Mucosa of rectum (tissue), 2 donors: ENCODE data around the gene EDN2.

Experiments used
- H3K27ac ChIP-seq, 2 donors: one replicate each; pipeline ENCODE4 v1.7.0; 2013; ENCODE audit warnings: inconsistent platforms in 2 of 2, low read depth in 2 of 2, low read length in 2 of 2
- H3K27me3 ChIP-seq, 2 donors: one replicate each; pipeline ENCODE4 v1.7.0; 2013; ENCODE audit warnings: low read length in 2 of 2; ENCODE audit not compliant: control insufficient read depth in 2 of 2, insufficient read depth in 2 of 2
- H3K36me3 ChIP-seq, 2 donors: one replicate each; pipeline ENCODE4 v1.7.0; 2013; ENCODE audit warnings: low read length in 2 of 2; ENCODE audit not compliant: control insufficient read depth in 2 of 2, insufficient read depth in 2 of 2
- H3K4me1 ChIP-seq, 2 donors: one replicate each; pipeline ENCODE4 v1.7.0; 2013; ENCODE audit warnings: low read length in 2 of 2, mild to moderate bottlenecking in 1 of 2; ENCODE audit not compliant: control insufficient read depth in 2 of 2, insufficient read depth in 2 of 2
- H3K4me3 ChIP-seq, 2 donors: one replicate each; pipeline ENCODE4 v1.7.0; 2013; ENCODE audit warnings: low read length in 2 of 2
- H3K9ac ChIP-seq, 2 donors: one replicate each; pipeline ENCODE4 v1.7.0; 2013; ENCODE audit warnings: low read length in 2 of 2, low read depth in 1 of 2, mild to moderate bottlenecking in 1 of 2
- H3K9me3 ChIP-seq, 2 donors: one replicate each; pipeline ENCODE4 v1.7.0; 2013; ENCODE audit warnings: low read length in 2 of 2; ENCODE audit not compliant: control insufficient read depth in 2 of 2
- donor health status: healthy.
- donor health status: Normal muscosa, but diverticular disease.

EDN2 gene

DNA sequence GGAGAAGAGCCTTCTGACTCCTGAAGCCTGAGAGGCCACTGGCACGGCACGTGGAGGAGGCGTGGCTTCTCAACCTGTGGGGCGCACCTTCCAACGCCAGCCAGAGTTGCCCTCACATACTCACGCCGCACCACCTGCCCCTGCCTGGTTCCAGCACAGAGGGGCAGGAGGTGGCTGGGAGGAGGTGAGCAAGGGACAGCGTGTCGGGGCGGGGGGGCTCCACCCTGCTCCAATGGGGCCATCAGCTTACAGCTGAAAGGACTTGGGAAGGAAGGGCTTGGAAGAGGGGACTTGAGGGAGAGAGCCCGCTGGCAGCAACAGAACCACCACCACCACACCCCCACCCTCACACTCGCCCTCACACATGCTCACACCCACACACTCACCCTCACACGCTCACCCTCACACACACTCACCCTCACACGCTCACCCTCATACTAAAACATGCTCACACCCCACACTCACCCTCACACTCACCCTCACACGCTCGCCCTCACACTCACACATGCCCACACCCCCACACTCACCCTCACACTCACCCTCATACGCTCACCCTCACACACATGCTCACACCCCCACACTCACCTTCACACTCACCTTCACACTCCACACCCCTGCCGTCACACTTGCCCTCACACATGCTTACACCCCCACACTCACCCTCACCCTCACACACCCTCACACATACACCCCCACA is 41.6 kb upstream of the EDN2 start:
- no peaks in the 10 kb centered on the region for H3K9me3 ChIP-seq
- no peaks in the 10 kb centered on the region for H3K4me1 ChIP-seq
- no peak overlapping the region for H3K27ac ChIP-seq
- H3K27me3 ChIP-seq, result no peaks in the 10 kb centered on the region
- no peak overlapping the region for H3K9ac ChIP-seq
- no peak overlapping the region for H3K4me3 ChIP-seq
- no peaks in the 10 kb centered on the region for H3K36me3 ChIP-seq

DNA sequence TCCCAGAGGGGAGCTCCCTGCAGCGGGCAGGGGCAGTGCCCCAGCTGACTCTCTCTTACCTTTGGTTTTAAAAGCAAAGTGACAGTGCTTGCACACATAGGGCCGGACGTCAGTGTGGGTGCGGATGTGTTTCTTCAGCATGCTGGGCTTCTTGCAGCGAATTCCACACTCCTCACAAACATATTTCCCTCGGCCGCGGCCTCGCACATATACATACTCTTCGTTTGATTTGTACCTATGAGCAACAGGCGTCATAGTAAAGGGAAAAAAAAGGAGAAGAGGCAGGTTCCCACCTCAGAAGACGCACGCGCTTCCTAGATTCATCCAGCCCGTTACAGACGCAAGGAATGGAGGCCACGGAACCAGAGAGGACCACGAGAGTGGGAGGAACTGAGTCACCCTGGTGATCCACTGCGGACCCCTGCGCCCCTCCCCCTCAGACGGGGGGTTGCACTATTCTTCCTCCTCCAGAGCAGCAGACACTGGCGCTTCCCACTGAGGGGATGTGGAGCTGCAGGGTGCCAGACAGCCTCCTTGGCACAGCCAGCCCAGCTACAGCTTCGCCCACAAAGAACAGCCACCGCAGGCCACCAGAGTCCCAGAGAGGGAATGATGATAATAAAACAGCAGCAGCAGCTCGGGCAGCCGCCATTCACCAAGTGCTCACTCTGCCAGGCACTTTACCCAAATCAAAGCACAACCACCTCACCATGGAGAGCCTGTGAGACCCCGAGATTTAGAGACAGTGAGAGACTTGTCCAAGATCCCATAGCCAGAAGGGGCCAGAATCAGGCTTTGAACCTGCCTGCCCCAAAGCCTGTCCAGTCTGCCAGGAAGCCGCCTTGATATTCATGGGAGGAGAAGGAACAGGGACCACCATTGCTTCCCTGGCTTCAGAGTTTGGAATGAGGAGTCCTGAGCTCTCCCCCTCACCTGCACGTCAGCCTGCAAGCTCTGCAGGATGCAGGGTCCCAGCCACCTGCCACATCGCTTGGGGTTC is 40.5 kb upstream of the EDN2 start:
- H3K4me3 ChIP-seq, result no peak overlapping the region
- H3K27me3 ChIP-seq, result no peaks in the 10 kb centered on the region
- H3K9me3 ChIP-seq, result no peaks in the 10 kb centered on the region
- no peak overlapping the region for H3K27ac ChIP-seq
- no peaks in the 10 kb centered on the region for H3K4me1 ChIP-seq
- H3K9ac ChIP-seq, result no peak overlapping the region
- no peaks in the 10 kb centered on the region for H3K36me3 ChIP-seq

DNA sequence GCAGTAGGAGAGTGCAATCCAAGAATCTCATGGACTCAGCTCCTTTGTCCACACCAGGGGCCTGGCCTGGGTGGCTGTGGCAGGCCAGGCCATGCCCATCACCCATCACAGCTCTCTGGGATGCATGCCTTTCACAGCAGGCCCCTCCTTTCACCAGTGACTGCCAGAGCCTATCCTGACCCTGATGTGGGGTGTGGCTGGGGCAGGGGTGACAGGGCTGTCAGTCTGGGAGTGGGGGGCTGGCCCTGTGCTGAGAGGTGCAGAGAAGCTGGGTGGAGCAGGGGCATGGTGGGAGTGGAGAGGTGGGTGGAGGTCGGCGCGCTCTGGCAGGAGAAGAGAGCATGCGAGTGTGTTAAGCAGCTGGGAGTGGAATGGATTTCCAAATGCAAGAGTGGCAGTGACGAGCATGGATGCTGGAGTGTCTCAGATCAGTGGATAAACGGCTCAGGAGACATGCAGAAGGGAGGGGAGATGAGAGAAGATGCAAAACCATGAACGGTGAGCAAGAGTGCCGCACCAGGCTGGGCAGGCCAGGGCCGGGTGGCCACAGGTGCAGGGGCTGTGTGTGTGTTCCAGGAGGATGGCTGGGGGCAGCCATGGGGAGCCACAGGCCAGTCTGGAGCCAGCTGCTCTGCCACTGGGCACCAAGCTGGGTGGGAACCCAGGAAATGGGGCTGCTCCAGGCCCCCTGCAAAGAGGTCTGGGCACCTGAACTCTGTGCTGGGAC is 39.6 kb upstream of the EDN2 start:
- Histone ChIP-seq H3K9ac (no peak overlapping the region), H3K4me3 (no peak overlapping the region), H3K4me1 (no peaks in the 10 kb centered on the region), H3K36me3 (no peaks in the 10 kb centered on the region), H3K27me3 (no peaks in the 10 kb centered on the region), H3K9me3 (no peaks in the 10 kb centered on the region), H3K27ac (no peak overlapping the region)

DNA sequence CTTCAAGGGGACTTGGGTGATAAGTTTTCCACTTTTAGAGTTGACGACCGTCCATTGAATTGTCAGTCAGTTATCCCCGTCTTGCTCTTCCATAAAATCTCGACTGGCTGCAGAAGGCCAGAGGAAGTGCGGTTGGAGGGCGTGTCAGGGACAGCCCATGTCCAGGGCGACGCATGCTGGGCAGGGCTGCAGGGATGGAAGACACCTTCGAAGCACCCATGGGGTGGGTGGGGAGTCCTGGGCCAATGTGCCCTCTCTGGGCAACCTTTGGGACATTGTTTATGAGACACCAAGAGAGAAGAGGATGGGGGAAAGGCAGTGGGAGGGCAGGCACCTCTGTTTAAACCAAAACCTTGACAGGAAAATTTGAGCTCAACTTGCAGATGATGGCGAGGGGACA is 38.6 kb upstream of the EDN2 start:
- no peak overlapping the region for H3K9ac ChIP-seq
- H3K9me3 ChIP-seq, result no peaks in the 10 kb centered on the region
- no peaks in the 10 kb centered on the region for H3K36me3 ChIP-seq
- no peak overlapping the region for H3K4me3 ChIP-seq
- no peaks in the 10 kb centered on the region for H3K4me1 ChIP-seq
- no peaks in the 10 kb centered on the region for H3K27me3 ChIP-seq
- no peak overlapping the region for H3K27ac ChIP-seq

DNA sequence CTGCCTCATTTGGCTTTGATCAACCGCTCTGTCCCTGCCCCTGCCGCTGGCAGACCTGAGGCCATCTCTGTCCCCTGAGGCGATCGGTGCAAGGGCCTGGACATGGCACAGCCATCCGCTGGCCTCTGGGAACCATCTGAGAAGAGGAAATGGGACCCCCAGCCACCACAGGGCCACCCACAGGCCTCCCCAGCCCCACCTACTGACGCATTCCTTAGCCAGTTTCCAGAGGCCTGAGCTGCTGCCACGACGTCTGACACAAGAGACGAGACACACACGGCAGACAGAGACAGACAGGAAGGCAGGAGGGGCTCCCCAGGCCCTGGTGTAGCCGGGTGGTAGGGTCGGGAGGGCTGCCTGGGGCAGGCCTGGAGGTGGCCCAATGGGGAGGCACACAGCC is 37.3 kb upstream of the EDN2 start:
- H3K9ac ChIP-seq, result no peak overlapping the region
- H3K4me3 ChIP-seq, result no peak overlapping the region
- no peak overlapping the region for H3K27ac ChIP-seq
- H3K4me1 ChIP-seq, result peaks cover 0 to 2% of the 10 kb centered on the region in 2 donors
- H3K9me3 ChIP-seq, result no peaks in the 10 kb centered on the region
- H3K27me3 ChIP-seq, result no peaks in the 10 kb centered on the region
- no peaks in the 10 kb centered on the region for H3K36me3 ChIP-seq

DNA sequence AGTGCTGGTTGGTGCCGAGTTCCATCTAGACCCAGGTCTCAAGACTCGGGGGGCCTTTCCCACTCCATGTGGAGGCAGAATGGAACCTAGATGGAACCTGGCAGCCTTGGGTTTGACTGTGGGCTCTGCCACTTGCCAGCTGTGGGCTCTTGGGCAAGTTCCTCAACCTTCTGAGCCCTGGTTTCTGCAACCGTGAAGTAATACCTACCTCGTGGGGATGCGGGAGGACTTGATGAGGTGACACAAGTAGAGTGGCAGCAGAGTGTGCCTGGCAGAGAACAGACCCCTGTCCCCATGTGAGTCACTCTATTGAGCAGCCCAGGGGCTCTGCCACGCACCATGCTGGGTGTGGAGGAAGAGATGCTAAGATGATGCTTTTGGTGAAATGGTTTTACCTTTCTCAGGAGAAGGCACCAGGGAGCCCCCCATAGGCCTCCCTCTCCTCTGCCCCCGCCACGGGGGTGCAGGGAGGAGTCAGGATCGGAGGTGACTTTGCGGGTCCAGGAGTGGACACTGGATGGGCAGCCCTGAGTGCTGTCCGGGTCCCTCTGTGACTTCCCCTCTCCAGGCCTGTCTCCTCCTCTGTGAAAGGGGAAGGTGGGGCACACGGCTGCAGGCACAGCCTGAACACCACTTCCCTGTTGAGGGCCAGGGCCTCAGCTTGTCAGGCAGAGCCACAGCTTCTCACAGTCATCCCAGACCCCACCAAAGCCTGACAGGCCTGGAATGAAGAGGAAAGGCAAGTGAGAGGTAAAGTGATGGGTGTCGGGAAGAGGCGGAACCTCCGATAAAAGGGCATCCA is 36.7 kb upstream of the EDN2 start:
- Histone ChIP-seq H3K27me3 (no peaks in the 10 kb centered on the region), H3K27ac (no peak overlapping the region), H3K36me3 (no peaks in the 10 kb centered on the region), H3K9me3 (no peaks in the 10 kb centered on the region), H3K9ac (no peak overlapping the region), H3K4me1 (peaks cover 5 to 8% of the 10 kb centered on the region in 2 donors), H3K4me3 (no peak overlapping the region)

DNA sequence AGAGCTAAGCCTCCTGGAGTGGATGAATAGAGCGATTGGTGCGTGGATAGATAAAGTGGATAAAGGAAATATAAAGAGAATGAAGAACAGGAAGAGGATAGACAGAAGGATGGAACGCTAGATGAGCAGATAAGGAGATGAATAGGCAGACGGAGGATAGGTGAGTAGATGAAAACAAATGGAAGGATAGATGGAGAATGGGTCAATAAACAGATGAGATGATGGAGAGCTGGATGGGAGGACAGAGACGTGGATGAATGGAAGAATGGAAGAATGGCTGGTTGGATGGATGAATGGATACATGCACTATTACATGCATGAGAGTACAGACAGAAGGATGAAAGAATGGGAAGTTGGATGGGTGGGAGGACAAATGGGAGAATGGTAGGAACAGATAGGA is 35.2 kb upstream of the EDN2 start:
- Histone ChIP-seq H3K36me3 (no peaks in the 10 kb centered on the region), H3K9me3 (no peaks in the 10 kb centered on the region), H3K4me1 (peaks cover 16 to 17% of the 10 kb centered on the region in 2 donors)

DNA sequence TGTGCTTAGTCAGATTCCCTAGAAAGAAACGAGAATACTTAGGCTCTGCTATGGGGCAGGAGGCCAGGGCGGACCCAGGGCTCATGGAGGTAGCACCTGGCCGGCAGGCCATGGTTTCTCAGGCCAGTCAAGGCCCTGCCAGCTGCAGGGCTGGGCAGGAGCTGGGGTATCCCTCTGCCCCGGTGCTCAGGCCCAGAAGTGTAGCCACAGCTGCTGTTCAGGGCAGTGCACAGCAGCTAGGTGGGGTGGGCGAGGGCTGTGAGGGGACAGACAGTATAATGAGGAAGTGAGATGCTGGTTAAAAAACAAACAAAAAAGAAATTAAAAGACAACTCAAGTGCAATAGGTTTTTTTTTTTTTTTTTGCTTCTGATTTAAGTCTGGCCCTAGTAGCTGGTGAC is 34.0 kb upstream of the EDN2 start:
- Histone ChIP-seq H3K4me1 (peaks cover 16 to 29% of the 10 kb centered on the region in 2 donors), H3K27ac (no peak overlapping the region), H3K9ac (no peak overlapping the region), H3K4me3 (no peak overlapping the region), H3K36me3 (no peaks in the 10 kb centered on the region), H3K27me3 (no peaks in the 10 kb centered on the region), H3K9me3 (no peaks in the 10 kb centered on the region)

More for the DNA sequence above, 35.2 kb upstream of the EDN2 start:
- no peak overlapping the region for H3K4me3 ChIP-seq
- no peak overlapping the region for H3K27ac ChIP-seq
- no peak overlapping the region for H3K9ac ChIP-seq
- no peaks in the 10 kb centered on the region for H3K27me3 ChIP-seq

DNA sequence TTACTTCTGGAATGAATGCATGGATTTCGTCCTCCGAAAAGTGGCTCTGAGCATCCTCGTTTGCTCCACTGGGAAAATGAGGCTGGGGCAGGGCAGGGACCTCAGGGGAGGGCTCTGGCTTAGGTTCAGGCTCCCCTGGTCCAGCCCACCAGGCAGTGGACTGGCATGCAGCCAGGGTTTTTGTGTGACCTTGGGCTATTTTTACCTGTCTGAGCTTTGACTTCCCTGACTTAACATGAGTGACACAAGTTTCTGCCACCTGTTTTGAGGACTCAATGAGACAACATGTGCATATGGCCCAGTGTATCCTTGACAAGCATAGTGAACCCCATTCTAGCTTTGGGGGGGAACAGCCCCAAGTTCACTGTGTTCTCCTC is 32.6 kb upstream of the EDN2 start:
- Histone ChIP-seq H3K27ac (no peak overlapping the region), H3K4me3 (no peak overlapping the region), H3K9ac (no peak overlapping the region)

More for the DNA sequence above, 32.6 kb upstream of the EDN2 start:
- Histone ChIP-seq H3K4me1 (peaks cover 16 to 29% of the 10 kb centered on the region in 2 donors), H3K36me3 (no peaks in the 10 kb centered on the region), H3K27me3 (no peaks in the 10 kb centered on the region), H3K9me3 (no peaks in the 10 kb centered on the region)
